NT2/D1 (cell line): Measurements from ENCODE around the gene DTX2.

Experiments used
- YY1 ChIP-seq: IDR thresholded peaks from 2 replicates; pipeline ENCODE4 v1.6.1; 2011; ENCODE audit not compliant: insufficient read length, insufficient read depth
- ZNF274 ChIP-seq: IDR thresholded peaks from 2 replicates; pipeline ENCODE4 v1.6.1; 2011; ENCODE audit warnings: mild to moderate bottlenecking, low read depth, low read length

DNA sequence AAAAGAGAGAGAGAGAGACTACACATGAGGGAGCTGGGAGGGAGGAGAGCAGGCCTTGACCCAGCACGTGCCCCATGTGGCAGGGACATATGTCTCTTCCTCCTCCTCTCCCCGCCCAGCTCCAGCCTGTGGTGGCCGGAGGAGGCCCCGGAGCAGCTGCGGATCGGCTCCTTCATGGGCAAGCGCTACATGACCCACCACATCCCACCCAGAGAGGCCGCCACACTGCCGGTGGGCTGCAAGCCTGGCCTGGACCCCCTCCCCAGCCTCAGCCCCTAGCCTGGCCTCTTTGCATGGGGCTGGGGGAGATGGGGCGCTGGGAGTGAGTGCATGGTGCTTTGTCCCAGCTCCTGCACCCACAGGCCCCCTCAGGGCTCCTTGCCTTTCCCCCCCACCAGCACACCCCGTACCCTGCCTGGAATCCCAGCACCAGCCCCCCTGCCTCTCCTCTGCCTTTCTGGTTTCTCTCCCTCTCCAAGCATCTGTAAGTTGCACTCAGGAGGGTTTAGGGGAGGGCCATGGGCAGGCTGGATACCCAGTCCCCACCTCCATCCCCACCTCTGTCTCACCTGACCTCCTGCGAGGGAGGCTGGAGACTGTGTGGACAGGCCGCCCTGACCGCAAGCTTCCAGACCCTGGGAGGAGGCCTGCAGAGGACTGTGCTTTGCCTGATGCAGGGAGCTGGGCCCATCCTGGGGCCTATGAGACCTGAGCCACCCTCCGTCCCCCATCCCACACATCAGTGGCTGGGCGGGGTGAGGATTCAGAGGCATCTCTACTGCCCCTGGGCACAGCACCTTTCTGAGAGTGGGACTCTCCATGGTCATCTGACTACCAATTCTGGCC lies 53.6 kb downstream of the DTX2 start:
- no peak for TF ChIP-seq YY1
- TF ChIP-seq ZNF274 = no peak
